ENCODE data around the gene LRTM2.

LRTM2 gene

GRCh38 chr12:1844223-1844622 lies 23.9 kb downstream of the LRTM2 start:
- no peak for DNase-seq

- DNase-seq, result no peak
Observed at GRCh38 chr12:1844661-1845409, 24.5 kb downstream of the LRTM2 start.

GRCh38 chr12:1845427-1845826 lies 25.1 kb downstream of the LRTM2 start:
- no peak for DNase-seq

GRCh38 chr12:1845886-1846285 lies 25.5 kb downstream of the LRTM2 start:
- no peak for DNase-seq

GRCh38 chr12:1846421-1847405 lies 26.3 kb downstream of the LRTM2 start:
- DNase-seq, result no peak

GRCh38 chr12:1847411-1847810 lies 27.0 kb downstream of the LRTM2 start:
- no peak for DNase-seq

- DNase-seq, result no peak
Observed at GRCh38 chr12:1848146-1848545, 27.8 kb downstream of the LRTM2 start.

- no peak for DNase-seq
Observed at GRCh38 chr12:1848745-1849144, 28.4 kb downstream of the LRTM2 start.

- no peak for DNase-seq
Observed at GRCh38 chr12:1851151-1851701, 30.9 kb downstream of the LRTM2 start.

- DNase-seq, result no peak
Observed at GRCh38 chr12:1852076-1852475, 31.7 kb downstream of the LRTM2 start.

- DNase-seq, result no peak
Observed at GRCh38 chr12:1853716-1854115, 33.4 kb downstream of the LRTM2 start.

- no peak for DNase-seq
Observed at GRCh38 chr12:1855241-1855640, 34.9 kb downstream of the LRTM2 start.

- no peak for DNase-seq
Observed at GRCh38 chr12:1857086-1857485, 36.7 kb downstream of the LRTM2 start.

GRCh38 chr12:1857821-1858220 lies 37.5 kb downstream of the LRTM2 start:
- no peak for DNase-seq

GRCh38 chr12:1858456-1858855 lies 38.1 kb downstream of the LRTM2 start:
- no peak for DNase-seq

- DNase-seq, result no peak
Observed at GRCh38 chr12:1859643-1860042, 39.3 kb downstream of the LRTM2 start.

GRCh38 chr12:1862973-1863372 lies 42.6 kb downstream of the LRTM2 start:
- no peak for DNase-seq

GRCh38 chr12:1863823-1864222 lies 43.5 kb downstream of the LRTM2 start:
- no peak for DNase-seq

GRCh38 chr12:1864456-1864855 lies 44.1 kb downstream of the LRTM2 start:
- no peak for DNase-seq

- no peak for DNase-seq
Observed at GRCh38 chr12:1864867-1865266, 44.5 kb downstream of the LRTM2 start.

GRCh38 chr12:1865284-1865866 lies 45.0 kb downstream of the LRTM2 start:
- DNase-seq, result no peak

GRCh38 chr12:1869145-1869544 lies 48.8 kb downstream of the LRTM2 start:
- no peak for DNase-seq

GRCh38 chr12:1870086-1870485 lies 49.7 kb downstream of the LRTM2 start:
- no peak for DNase-seq

All from activated T-cell treated with anti-CD3 and anti-CD28 coated beads, Interleukin-2, amount 50 U/mL, for 1 hour (primary cell).